SK-N-SH (cell line): ENCODE results near the gene TADA3.

Source experiments
- EP300 ChIP-seq, 2 experiments: IDR thresholded peaks; 2 replicates each; pipeline versions ENCODE4 v1.4.0 to v1.6.1; 2012; ENCODE audit warnings: borderline replicate concordance in 1 of 2, low read depth in 1 of 2, low read length in 1 of 2
- FOXJ3 ChIP-seq: sonication (generic); formaldehyde crosslinking; IDR thresholded peaks from 2 replicates; pipeline ENCODE4 v1.5.1; 2020; ENCODE audit warnings: mild to moderate bottlenecking, missing genetic modification reagents
- MAX ChIP-seq: IDR thresholded peaks from 2 replicates; pipeline ENCODE4 v1.4.0; 2012; ENCODE audit warnings: low read depth
- NFIC ChIP-seq: IDR thresholded peaks from 2 replicates; pipeline ENCODE4 v1.4.0; 2012; ENCODE audit warnings: borderline replicate concordance
- NRF1 ChIP-seq: IDR thresholded peaks from 2 replicates; pipeline ENCODE4 v1.6.1; 2012; ENCODE audit warnings: low read depth, mild to moderate bottlenecking, low read length
- RAD21 ChIP-seq: IDR thresholded peaks from 2 replicates; pipeline ENCODE4 v1.6.1; 2012; ENCODE audit warnings: mild to moderate bottlenecking, low read length
- YY1 ChIP-seq: IDR thresholded peaks from 2 replicates; pipeline ENCODE4 v1.4.0; 2012; ENCODE audit warnings: low read depth, mild to moderate bottlenecking
- TF ChIP-seq, protein P1 (sequence below): fragments of 200-600 bp; sonication (generic); IDR thresholded peaks from 2 replicates; pipeline ENCODE4 v1.6.1; 2017; ENCODE audit warnings: antibody characterized with exemption, mild to moderate bottlenecking, moderate library complexity

- no peak for TF ChIP-seq RAD21
- TF ChIP-seq, protein P1, sequence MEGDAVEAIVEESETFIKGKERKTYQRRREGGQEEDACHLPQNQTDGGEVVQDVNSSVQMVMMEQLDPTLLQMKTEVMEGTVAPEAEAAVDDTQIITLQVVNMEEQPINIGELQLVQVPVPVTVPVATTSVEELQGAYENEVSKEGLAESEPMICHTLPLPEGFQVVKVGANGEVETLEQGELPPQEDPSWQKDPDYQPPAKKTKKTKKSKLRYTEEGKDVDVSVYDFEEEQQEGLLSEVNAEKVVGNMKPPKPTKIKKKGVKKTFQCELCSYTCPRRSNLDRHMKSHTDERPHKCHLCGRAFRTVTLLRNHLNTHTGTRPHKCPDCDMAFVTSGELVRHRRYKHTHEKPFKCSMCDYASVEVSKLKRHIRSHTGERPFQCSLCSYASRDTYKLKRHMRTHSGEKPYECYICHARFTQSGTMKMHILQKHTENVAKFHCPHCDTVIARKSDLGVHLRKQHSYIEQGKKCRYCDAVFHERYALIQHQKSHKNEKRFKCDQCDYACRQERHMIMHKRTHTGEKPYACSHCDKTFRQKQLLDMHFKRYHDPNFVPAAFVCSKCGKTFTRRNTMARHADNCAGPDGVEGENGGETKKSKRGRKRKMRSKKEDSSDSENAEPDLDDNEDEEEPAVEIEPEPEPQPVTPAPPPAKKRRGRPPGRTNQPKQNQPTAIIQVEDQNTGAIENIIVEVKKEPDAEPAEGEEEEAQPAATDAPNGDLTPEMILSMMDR = no peak
- TF ChIP-seq NFIC = no peak
- no peak for TF ChIP-seq YY1
- no peak for TF ChIP-seq EP300 (IDR thresholded peaks at IDR 0.05; ENCODE audit: borderline replicate concordance in 1 of 2, low read depth in 1 of 2, low read length in 1 of 2)
- TF ChIP-seq FOXJ3 (CRISPR knock-in tag) = no peak
- TF ChIP-seq NRF1 = no peak
- TF ChIP-seq MAX = no peak
These were observed 40.8 kb upstream of the TADA3 start for GRCh38 chr3:9833078-9833477.
